ENCODE data around the gene CDH12. TPM values are rescaled to one million over a fixed set of nuclear protein-coding genes. Genes with fewer than 3 reads are reported as not detected.

Gene CDH12
- total and polyA plus RNA-seq, 2 experiments from 2014 or later: not detected

DNA sequence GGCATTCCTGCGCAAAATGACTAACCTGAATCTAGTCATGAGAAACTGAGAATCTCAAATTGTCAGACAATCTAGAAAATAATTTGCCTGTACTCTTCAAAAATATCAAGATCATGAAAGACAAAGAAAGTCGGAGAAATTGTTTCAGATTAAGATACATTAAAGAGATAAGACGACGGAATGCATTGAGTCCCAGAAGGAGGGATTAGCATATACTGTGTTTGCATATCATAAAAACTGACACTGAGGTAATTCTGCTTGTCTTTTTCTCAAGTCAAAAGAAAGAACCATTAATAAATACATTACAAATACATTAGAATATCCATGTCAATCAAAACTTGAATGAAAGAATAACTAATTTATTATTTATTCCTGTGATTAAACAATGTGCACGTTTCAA lies 88.4 kb downstream of the CDH12 start:
- H4K20me1 ChIP-seq (ENCODE audit: insufficient read depth): no peaks in the 10 kb centered on the region
- no peak overlapping the region for H3K27ac ChIP-seq
- in situ Hi-C loops (cut with MboI): no loop called here
- WGBS, 2 experiments (ENCODE audit: low coverage in 1 of 2, low lambda C conversion rate in 2 of 2, missing lambda C conversion rate in 2 of 2): 48 to 51% methylated on average over 5 of the region's 5 CpGs
- H3K4me1 ChIP-seq (ENCODE audit: insufficient read depth): no peaks in the 10 kb centered on the region
- no peak overlapping the region for H2AFZ ChIP-seq
- no peaks in the 10 kb centered on the region for H3K9me2 ChIP-seq (ENCODE audit: insufficient read depth)
- no peak overlapping the region for H3K4me2 ChIP-seq (ENCODE audit: unreplicated experiment)
- H3F3A ChIP-seq (ENCODE audit: insufficient read depth): no peaks in the 10 kb centered on the region
- H3K9me3 ChIP-seq (ENCODE audit: low read depth): no peaks in the 10 kb centered on the region
- no peak overlapping the region for H3K4me3 ChIP-seq
- TF ChIP-seq EZH2phosphoT487 (IDR thresholded peaks at IDR 0.05; ENCODE audit: insufficient read depth, low read depth): no peak
- TF ChIP-seq EZH2 (IDR thresholded peaks at IDR 0.05; ENCODE audit: insufficient read depth, poor library complexity, severe bottlenecking): no peak
- no peak overlapping the region for H3K9ac ChIP-seq
- no peak for DNase-seq
- H3K36me3 ChIP-seq (ENCODE audit: low read depth): no peaks in the 10 kb centered on the region
- H3K79me2 ChIP-seq (ENCODE audit: insufficient read depth): no peaks in the 10 kb centered on the region
- H3K27me3 ChIP-seq (replicated peaks; ENCODE audit: insufficient read depth): no peaks in the 10 kb centered on the region

DNA sequence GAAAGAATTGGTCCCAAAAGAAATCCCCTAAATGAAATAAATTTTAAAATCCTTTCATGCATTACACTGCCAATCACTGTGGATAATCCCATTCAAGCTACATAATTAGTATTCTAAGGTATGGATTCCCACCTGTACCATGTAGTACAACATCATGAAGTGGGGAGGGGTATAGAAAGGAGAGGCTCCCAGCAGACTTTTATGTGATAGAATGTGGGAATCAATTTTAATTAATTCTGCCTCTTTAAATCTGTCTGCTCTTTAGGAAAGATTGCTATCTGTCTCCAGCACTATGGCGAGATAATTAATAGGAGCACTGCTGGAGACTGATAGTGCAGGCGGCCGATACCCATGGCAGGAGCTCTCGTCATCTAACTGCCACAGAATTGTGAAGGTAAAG lies 95.4 kb downstream of the CDH12 start:
- no peak overlapping the region for H2AFZ ChIP-seq
- H3K4me1 ChIP-seq (ENCODE audit: insufficient read depth): no peaks in the 10 kb centered on the region
- no peak for DNase-seq
- no peaks in the 10 kb centered on the region for H3K27me3 ChIP-seq (replicated peaks; ENCODE audit: insufficient read depth)
- no peak overlapping the region for H3K27ac ChIP-seq
- no peaks in the 10 kb centered on the region for H3K79me2 ChIP-seq (ENCODE audit: insufficient read depth)
- WGBS, 2 experiments (ENCODE audit: low coverage in 1 of 2, low lambda C conversion rate in 2 of 2, missing lambda C conversion rate in 2 of 2): 26 to 38% methylated on average over 4 of the region's 4 CpGs
- no peaks in the 10 kb centered on the region for H3F3A ChIP-seq (ENCODE audit: insufficient read depth)
- H3K9ac ChIP-seq: no peak overlapping the region
- H4K20me1 ChIP-seq (ENCODE audit: insufficient read depth): no peaks in the 10 kb centered on the region
- TF ChIP-seq EZH2 (IDR thresholded peaks at IDR 0.05; ENCODE audit: insufficient read depth, poor library complexity, severe bottlenecking) (no peak), EZH2phosphoT487 (IDR thresholded peaks at IDR 0.05; ENCODE audit: insufficient read depth, low read depth) (no peak)
- H3K9me3 ChIP-seq (ENCODE audit: low read depth): no peaks in the 10 kb centered on the region
- H3K9me2 ChIP-seq (ENCODE audit: insufficient read depth): no peaks in the 10 kb centered on the region
- in situ Hi-C loops (cut with MboI): no loop called here
- H3K4me3 ChIP-seq: no peak overlapping the region
- H3K36me3 ChIP-seq (ENCODE audit: low read depth): no peaks in the 10 kb centered on the region
- H3K4me2 ChIP-seq (ENCODE audit: unreplicated experiment): no peak overlapping the region

DNA sequence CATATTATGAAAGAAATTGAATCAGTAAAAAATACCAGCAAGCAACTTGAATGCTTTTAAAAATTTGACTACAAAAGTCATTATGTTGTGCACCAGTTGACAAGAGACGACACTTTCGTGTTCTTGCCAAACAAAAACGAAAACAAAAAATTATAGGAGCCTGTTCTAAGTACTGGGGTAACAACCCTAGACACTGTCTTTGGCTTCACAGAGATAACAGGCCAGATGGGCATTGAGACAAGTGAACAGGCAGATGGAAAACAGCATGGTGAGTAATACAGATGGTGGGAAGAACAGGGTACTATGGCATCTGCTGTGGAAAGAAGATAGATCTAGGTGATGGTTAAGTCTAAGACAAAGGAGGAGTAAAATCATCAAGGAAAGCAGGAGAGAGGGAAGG lies 99.0 kb downstream of the CDH12 start:
- in situ Hi-C loops (cut with MboI): no loop called here
- Histone ChIP-seq H3K9me2 (ENCODE audit: insufficient read depth) (no peaks in the 10 kb centered on the region), H3F3A (ENCODE audit: insufficient read depth) (no peaks in the 10 kb centered on the region), H3K36me3 (ENCODE audit: low read depth) (no peaks in the 10 kb centered on the region), H4K20me1 (ENCODE audit: insufficient read depth) (no peaks in the 10 kb centered on the region), H3K79me2 (ENCODE audit: insufficient read depth) (no peaks in the 10 kb centered on the region), H3K4me2 (ENCODE audit: unreplicated experiment) (no peak overlapping the region), H2AFZ (no peak overlapping the region), H3K9me3 (ENCODE audit: low read depth) (no peaks in the 10 kb centered on the region), H3K9ac (no peak overlapping the region), H3K27me3 (replicated peaks; ENCODE audit: insufficient read depth) (no peaks in the 10 kb centered on the region), H3K4me1 (ENCODE audit: insufficient read depth) (no peaks in the 10 kb centered on the region), H3K4me3 (no peak overlapping the region), H3K27ac (no peak overlapping the region)
- WGBS, 2 experiments (ENCODE audit: low coverage in 1 of 2, low lambda C conversion rate in 2 of 2, missing lambda C conversion rate in 2 of 2): 39% methylated on average over 3 of the region's 3 CpGs
- TF ChIP-seq EZH2 (IDR thresholded peaks at IDR 0.05; ENCODE audit: insufficient read depth, poor library complexity, severe bottlenecking) (no peak), EZH2phosphoT487 (IDR thresholded peaks at IDR 0.05; ENCODE audit: insufficient read depth, low read depth) (no peak)
- no peak for DNase-seq

DNA sequence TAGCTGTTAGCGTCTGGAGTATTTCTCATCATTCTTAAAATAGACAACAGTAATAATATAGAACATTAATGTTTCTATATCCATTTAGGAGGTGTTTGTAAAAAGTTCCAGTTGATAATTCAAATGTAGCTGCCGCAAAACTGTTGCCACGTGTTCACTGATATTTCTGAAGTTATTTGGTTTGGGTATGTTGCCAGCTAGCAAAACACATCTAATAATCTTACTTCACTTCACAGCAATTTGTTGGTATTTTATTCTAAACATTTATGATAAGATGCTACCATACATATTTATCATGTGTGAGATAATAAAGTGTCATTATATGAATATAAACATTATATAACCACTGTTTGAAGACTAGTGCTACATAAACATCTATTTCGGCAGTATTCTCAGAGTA lies 101.6 kb downstream of the CDH12 start:
- no peak for TF ChIP-seq EZH2 (IDR thresholded peaks at IDR 0.05; ENCODE audit: insufficient read depth, poor library complexity, severe bottlenecking)
- Histone ChIP-seq H3F3A (ENCODE audit: insufficient read depth) (no peaks in the 10 kb centered on the region), H3K4me3 (no peak overlapping the region), H3K9me2 (ENCODE audit: insufficient read depth) (no peaks in the 10 kb centered on the region), H3K36me3 (ENCODE audit: low read depth) (no peaks in the 10 kb centered on the region), H3K27ac (no peak overlapping the region), H3K79me2 (ENCODE audit: insufficient read depth) (no peaks in the 10 kb centered on the region), H3K9ac (no peak overlapping the region), H4K20me1 (ENCODE audit: insufficient read depth) (no peaks in the 10 kb centered on the region), H3K27me3 (replicated peaks; ENCODE audit: insufficient read depth) (no peaks in the 10 kb centered on the region), H3K4me2 (ENCODE audit: unreplicated experiment) (no peak overlapping the region), H3K9me3 (ENCODE audit: low read depth) (no peaks in the 10 kb centered on the region), H2AFZ (no peak overlapping the region), H3K4me1 (ENCODE audit: insufficient read depth) (no peaks in the 10 kb centered on the region)
- 51 to 56% methylated on average over 4 of the region's 4 CpGs for WGBS, 2 experiments (ENCODE audit: low coverage in 1 of 2, low lambda C conversion rate in 2 of 2, missing lambda C conversion rate in 2 of 2)
- DNase-seq: no peak
- in situ Hi-C loops (cut with MboI): no loop called here

DNA sequence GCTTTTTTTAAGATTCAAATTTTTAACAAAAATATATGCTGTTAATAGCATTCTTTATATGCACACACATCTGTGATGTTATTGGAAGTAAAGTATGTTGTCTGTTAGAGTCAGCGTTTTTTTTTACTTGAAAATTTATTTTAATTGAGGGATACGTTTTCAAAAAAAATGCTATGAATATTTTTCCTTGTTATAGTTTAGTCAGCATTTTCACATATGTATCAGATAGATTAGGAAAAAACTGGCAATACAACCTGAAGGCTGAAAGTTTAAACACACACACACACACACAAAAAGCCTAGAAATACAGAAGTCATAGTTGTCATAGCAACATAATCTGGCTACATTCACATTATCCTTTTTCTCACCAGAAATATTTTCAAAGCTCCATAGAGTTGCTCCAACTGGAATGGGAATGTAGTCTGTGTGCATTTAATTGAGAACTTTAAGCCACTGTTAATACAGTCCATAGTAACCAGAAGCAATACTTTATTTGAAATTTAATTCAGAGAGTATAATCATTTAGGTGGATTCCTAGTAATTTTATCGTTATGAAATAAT lies 116.6 kb downstream of the CDH12 start:
- H3K27me3 ChIP-seq (replicated peaks; ENCODE audit: insufficient read depth): no peaks in the 10 kb centered on the region
- no peak overlapping the region for H3K4me3 ChIP-seq
- no peak overlapping the region for H3K27ac ChIP-seq
- H3K4me1 ChIP-seq (ENCODE audit: insufficient read depth): no peaks in the 10 kb centered on the region
- H3K36me3 ChIP-seq (ENCODE audit: low read depth): no peaks in the 10 kb centered on the region
- in situ Hi-C loops (cut with MboI): no loop called here
- DNase-seq: no peak
- no peaks in the 10 kb centered on the region for H3F3A ChIP-seq (ENCODE audit: insufficient read depth)
- no peak overlapping the region for H2AFZ ChIP-seq
- no peak overlapping the region for H3K4me2 ChIP-seq (ENCODE audit: unreplicated experiment)
- no peaks in the 10 kb centered on the region for H3K79me2 ChIP-seq (ENCODE audit: insufficient read depth)
- no peaks in the 10 kb centered on the region for H3K9me2 ChIP-seq (ENCODE audit: insufficient read depth)
- TF ChIP-seq EZH2phosphoT487 (IDR thresholded peaks at IDR 0.05; ENCODE audit: insufficient read depth, low read depth): no peak
- no peak for TF ChIP-seq EZH2 (IDR thresholded peaks at IDR 0.05; ENCODE audit: insufficient read depth, poor library complexity, severe bottlenecking)
- 18 to 30% methylated on average over 3 of the region's 3 CpGs for WGBS, 2 experiments (ENCODE audit: low coverage in 1 of 2, low lambda C conversion rate in 2 of 2, missing lambda C conversion rate in 2 of 2)
- H3K9me3 ChIP-seq (ENCODE audit: low read depth): no peaks in the 10 kb centered on the region
- H4K20me1 ChIP-seq (ENCODE audit: insufficient read depth): no peaks in the 10 kb centered on the region
- H3K9ac ChIP-seq: no peak overlapping the region
